GM23248 (cell line): ENCODE results near the gene EEF2K. TPM values are rescaled to one million over a fixed set of nuclear protein-coding genes. Genes with fewer than 3 reads are reported as not detected.
A peak's percentile ranks its signal among the peaks of the same experiment; 100 is the strongest.
"Not testable (repeated sequence)": the region's sequence is repeated elsewhere in the genome, so short reads cannot be mapped to it uniquely, and the experiment has no call there.

Source experiments
- DNase-seq: peaks from one replicate; pipeline ENCODE4 v3.0.0-alpha.2; 2015
- H2AFZ ChIP-seq: fragments of 200-600 bp; sonication (generic); 2 replicates; pipeline ENCODE4 v1.6.1; 2016; ENCODE audit warnings: antibody characterized with exemption
- H3F3A ChIP-seq: fragments of 200-600 bp; sonication (generic); 2 replicates; pipeline ENCODE4 v1.6.1; 2016; ENCODE audit warnings: mild to moderate bottlenecking, antibody characterized with exemption, mixed run types; ENCODE audit not compliant: insufficient read depth
- H3K27ac ChIP-seq: fragments of 200-600 bp; sonication (generic); 2 replicates; pipeline ENCODE4 v1.5.1; 2016; ENCODE audit warnings: mild to moderate bottlenecking
- H3K27me3 ChIP-seq: fragments of 200-600 bp; sonication (generic); replicated peaks from 2 replicates; pipeline ENCODE4 v1.6.1; 2016; ENCODE audit warnings: mild to moderate bottlenecking; ENCODE audit not compliant: insufficient read depth
- H3K36me3 ChIP-seq: fragments of 200-600 bp; sonication (generic); 2 replicates; pipeline ENCODE4 v1.6.1; 2016; ENCODE audit warnings: low read depth, mild to moderate bottlenecking
- H3K4me1 ChIP-seq: fragments of 200-600 bp; sonication (generic); 2 replicates; pipeline ENCODE4 v1.6.1; 2016; ENCODE audit warnings: mild to moderate bottlenecking; ENCODE audit not compliant: insufficient read depth
- H3K4me2 ChIP-seq: fragments of 200-600 bp; sonication (generic); one replicate; pipeline ENCODE4 v1.6.1; 2016; ENCODE audit warnings: mild to moderate bottlenecking; ENCODE audit not compliant: unreplicated experiment
- H3K4me3 ChIP-seq: fragments of 200-600 bp; sonication (generic); 2 replicates; pipeline ENCODE4 v1.5.1; 2016; ENCODE audit warnings: mild to moderate bottlenecking
- H3K79me2 ChIP-seq: fragments of 200-600 bp; sonication (generic); 2 replicates; pipeline ENCODE4 v1.6.1; 2016; ENCODE audit warnings: mild to moderate bottlenecking; ENCODE audit not compliant: insufficient read depth
- H3K9ac ChIP-seq: fragments of 200-600 bp; sonication (generic); 2 replicates; pipeline ENCODE4 v1.6.1; 2016; ENCODE audit warnings: mild to moderate bottlenecking
- H3K9me2 ChIP-seq: fragments of 200-600 bp; sonication (generic); 2 replicates; pipeline ENCODE4 v1.6.1; 2016; ENCODE audit warnings: mixed run types, mild to moderate bottlenecking, moderate library complexity; ENCODE audit not compliant: insufficient read depth
- H3K9me3 ChIP-seq: fragments of 200-600 bp; sonication (generic); one replicate; pipeline ENCODE4 v1.6.1; 2017; ENCODE audit warnings: low read depth
- H4K20me1 ChIP-seq: fragments of 200-600 bp; sonication (generic); 2 replicates; pipeline ENCODE4 v1.6.0; 2016; ENCODE audit not compliant: insufficient read depth
- EZH2 ChIP-seq: fragments of 200-600 bp; sonication (generic); IDR thresholded peaks from 2 replicates; pipeline ENCODE4 v1.6.1; 2018; ENCODE audit warnings: antibody characterized with exemption, mild to moderate bottlenecking; ENCODE audit not compliant: insufficient read depth, poor library complexity, severe bottlenecking
- EZH2phosphoT487 ChIP-seq: fragments of 200-600 bp; sonication (generic); IDR thresholded peaks from 2 replicates; pipeline ENCODE4 v1.6.1; 2018; ENCODE audit warnings: antibody characterized with exemption, moderate library complexity, mild to moderate bottlenecking, low read depth; ENCODE audit not compliant: insufficient read depth
- WGBS, 2 experiments: methylation state at CpG; one replicate each; pipeline ENCODE4 v1.1.6; 2015 to 2017; ENCODE audit warnings: low lambda C conversion rate in 2 of 2, low coverage in 1 of 2; ENCODE audit errors: missing lambda C conversion rate in 2 of 2; 5-methylcytosine and 5-hydroxymethylcytosine counted together
- in situ Hi-C: fragments of 300-500 bp; cut with MboI; formaldehyde crosslinking; loops from 2 replicates; pipeline ENCODE4 v1.15.0; 2020
- polyA plus RNA-seq: library from polyadenylated mRNA; unstranded; fragments of >200 nt; fragmentation: Nextera tagmentation; extraction: Ambion mirVana; gene quantifications from 2 replicates; pipeline ENCODE4 v1.2.1, GENCODE V29; 2016
- total RNA-seq: library from RNA; depleted of rRNA; stranded (reverse); fragments of >200 nt; shearing (Covaris generic); gene quantifications from 2 replicates; pipeline ENCODE4 v1.2.3, GENCODE V29; 2014

Gene EEF2K
- total and polyA plus RNA-seq, 2 experiments from 2014 or later = 8.7 to 16.6 TPM

DNA sequence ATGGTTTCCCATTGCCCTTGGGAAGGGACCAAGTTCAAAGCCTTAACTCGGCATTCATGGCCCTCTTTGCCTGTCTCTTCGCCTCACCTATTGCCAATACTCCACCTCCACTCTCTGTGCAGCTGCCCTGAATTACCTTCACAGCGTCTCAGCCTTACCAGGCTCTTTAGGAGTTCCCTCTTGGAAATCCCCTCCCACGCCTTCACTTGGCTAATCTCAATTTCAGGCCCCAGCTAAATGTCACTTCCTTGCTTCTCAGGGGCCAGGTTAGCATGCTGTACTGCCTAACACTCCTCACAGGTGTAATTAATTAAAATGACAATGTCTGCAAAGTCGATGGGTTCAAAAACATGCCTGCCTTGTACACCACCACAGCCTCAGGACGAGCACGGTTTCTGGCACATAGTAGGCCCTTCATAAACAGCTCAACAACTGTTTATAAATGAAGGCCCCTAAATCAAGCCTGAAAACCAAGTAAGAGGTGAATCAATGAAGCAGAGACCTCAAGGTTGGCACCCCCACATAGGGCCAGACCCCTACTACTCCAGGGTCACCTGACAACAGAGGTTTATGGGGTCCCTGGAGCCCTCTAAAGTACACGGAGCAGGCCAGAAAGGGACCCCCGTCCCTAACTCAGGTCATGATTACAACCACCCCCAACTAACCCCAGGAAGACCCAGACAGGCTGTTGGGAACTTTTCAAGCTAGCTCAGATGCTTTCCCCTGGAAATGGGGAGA lies 11.2 kb upstream of the EEF2K start:
- Histone ChIP-seq H3K27ac (no peak overlapping the region), H3K36me3 (no peaks in the 10 kb centered on the region), H3K27me3 (no peaks in the 10 kb centered on the region), H3K4me3 (no peak overlapping the region), H3K4me2 (no peak overlapping the region), H2AFZ (no peak overlapping the region), H3F3A (peaks cover 43% of the 10 kb centered on the region), H3K9me3 (no peaks in the 10 kb centered on the region), H3K9me2 (no peaks in the 10 kb centered on the region), H3K79me2 (no peaks in the 10 kb centered on the region), H3K4me1 (peaks cover 29% of the 10 kb centered on the region), H3K9ac (no peak overlapping the region), H4K20me1 (no peaks in the 10 kb centered on the region)
- WGBS, 2 experiments = 67 to 74% methylated on average over 9 of the region's 9 CpGs
- DNase-seq = no peak
- in situ Hi-C loops = loop anchor here (5.0 kb wide), 1 partner anchor 102 kb away; the partner anchor contains the start of gene POLR3E
- no peak for TF ChIP-seq EZH2phosphoT487
- no peak for TF ChIP-seq EZH2

- no peak overlapping the region for H3K4me2 ChIP-seq
- in situ Hi-C loops = loop anchor here (5.0 kb wide), 1 partner anchor 102 kb away; the partner anchor contains the start of gene POLR3E
- H3K27me3 ChIP-seq = no peaks in the 10 kb centered on the region
- peaks cover 33% of the 10 kb centered on the region for H3K4me1 ChIP-seq
- H3K4me3 ChIP-seq = no peak overlapping the region
- H3K9me2 ChIP-seq = no peaks in the 10 kb centered on the region
- H3K36me3 ChIP-seq = no peaks in the 10 kb centered on the region
- H3K9me3 ChIP-seq = no peaks in the 10 kb centered on the region
- no peak for DNase-seq
- peaks cover 46% of the 10 kb centered on the region for H3F3A ChIP-seq
- H3K9ac ChIP-seq = no peak overlapping the region
- H3K79me2 ChIP-seq = no peaks in the 10 kb centered on the region
- H4K20me1 ChIP-seq = no peaks in the 10 kb centered on the region
- TF ChIP-seq EZH2 (no peak), EZH2phosphoT487 (no peak)
- no peak overlapping the region for H3K27ac ChIP-seq
- H2AFZ ChIP-seq = no peak overlapping the region
These were observed 10.7 kb upstream of the EEF2K start for GRCh38 chr16:22195445-22195694.

GRCh38 chr16:22195695-22196558 lies 10.2 kb upstream of the EEF2K start:
- 3% methylated on average over 39 of the region's 39 CpGs for WGBS, 2 experiments
- no peak for TF ChIP-seq EZH2phosphoT487
- Histone ChIP-seq H3K4me2 (peak overlapping the region; percentile 92), H3K27ac (peak overlapping the region; percentile 55), H3K4me1 (peaks cover 34% of the 10 kb centered on the region), H3K9me3 (no peaks in the 10 kb centered on the region), H3F3A (peaks cover 47% of the 10 kb centered on the region), H2AFZ (peak overlapping the region; percentile 95), H3K9ac (peak overlapping the region; percentile 81), H3K4me3 (peak overlapping the region; percentile 81), H3K79me2 (no peaks in the 10 kb centered on the region), H4K20me1 (no peaks in the 10 kb centered on the region), H3K27me3 (no peaks in the 10 kb centered on the region), H3K36me3 (no peaks in the 10 kb centered on the region), H3K9me2 (no peaks in the 10 kb centered on the region)
- in situ Hi-C loops = loop anchor here (5.0 kb wide), 1 partner anchor 101 kb away; the partner anchor contains the start of gene POLR3E
- peak; percentile 91 for DNase-seq

- H3K9me3 ChIP-seq, H3K9me2 ChIP-seq, H3K79me2 ChIP-seq, H3K27ac ChIP-seq, H3K36me3 ChIP-seq, H2AFZ ChIP-seq, DNase-seq, H3K27me3 ChIP-seq, H4K20me1 ChIP-seq: not testable (repeated sequence)
- 73 to 74% methylated on average over 20 of the region's 20 CpGs for WGBS, 2 experiments
- in situ Hi-C loops = loop anchor here (5.0 kb wide), 1 partner anchor 101 kb away; the partner anchor contains the start of gene POLR3E
- Histone ChIP-seq H3K4me3 (peak overlapping the region; percentile 81; the same call in 1 of the 2 replicates), H3F3A (peaks cover 45% of the 10 kb centered on the region), H3K9ac (peak overlapping the region; percentile 81), H3K4me1 (peaks cover 32% of the 10 kb centered on the region), H3K4me2 (peak overlapping the region; percentile 92)
These were observed 9.4 kb upstream of the EEF2K start for GRCh38 chr16:22196559-22197168.
